HG02973 (cell line): ENCODE measurements around the gene ZNF684.
"Not testable (repeated sequence)": the region's sequence is repeated elsewhere in the genome, so short reads cannot be mapped to it uniquely, and the experiment has no call there.

Experiments
- ATAC-seq: cut with Tn5 transposase; IDR thresholded peaks from one replicate; pipeline ENCODE4 v1.9.1; 2021; ENCODE audit warnings: moderate library complexity; ENCODE audit not compliant: unreplicated experiment

Gene ZNF684

DNA sequence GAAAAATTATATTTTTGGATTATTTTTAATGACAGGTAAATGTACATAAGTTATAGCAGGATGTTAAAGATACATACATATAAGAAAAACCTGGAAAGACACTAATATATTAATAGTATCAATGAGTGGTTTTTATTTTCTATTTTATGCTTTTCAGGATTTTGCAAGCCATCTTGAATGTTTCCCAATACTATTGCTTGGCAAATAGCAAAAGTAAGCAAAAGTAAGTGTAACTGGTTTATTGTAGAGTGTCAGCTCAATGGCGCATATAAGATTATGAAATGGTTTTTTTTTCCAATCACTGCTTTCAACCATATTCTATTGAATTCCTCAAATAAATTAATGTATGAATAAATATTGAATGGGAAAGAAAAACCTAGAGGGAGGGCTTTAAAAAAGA is 36.4 kb downstream of the ZNF684 start:
- no peak for ATAC-seq

DNA sequence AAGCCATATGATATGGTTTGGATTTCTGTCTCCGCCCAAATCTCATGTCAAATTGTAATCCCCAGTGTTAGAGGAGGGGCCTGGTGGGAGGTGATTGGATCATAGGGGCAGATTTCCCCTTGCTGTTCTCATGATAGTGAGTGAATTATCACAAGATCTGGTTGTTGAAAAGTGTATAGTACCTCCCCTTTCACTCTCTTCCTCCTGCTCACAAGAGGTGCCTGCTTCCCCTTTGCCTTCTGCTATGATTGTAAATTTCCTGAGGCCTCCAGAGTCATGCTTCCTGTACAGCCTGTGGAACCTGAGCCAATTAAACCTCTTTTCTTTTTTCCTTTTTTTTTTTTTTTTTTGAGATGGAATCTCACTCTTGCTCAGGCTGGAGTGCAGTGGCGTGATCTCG is 43.4 kb downstream of the ZNF684 start:
- not testable (repeated sequence) for ATAC-seq

DNA sequence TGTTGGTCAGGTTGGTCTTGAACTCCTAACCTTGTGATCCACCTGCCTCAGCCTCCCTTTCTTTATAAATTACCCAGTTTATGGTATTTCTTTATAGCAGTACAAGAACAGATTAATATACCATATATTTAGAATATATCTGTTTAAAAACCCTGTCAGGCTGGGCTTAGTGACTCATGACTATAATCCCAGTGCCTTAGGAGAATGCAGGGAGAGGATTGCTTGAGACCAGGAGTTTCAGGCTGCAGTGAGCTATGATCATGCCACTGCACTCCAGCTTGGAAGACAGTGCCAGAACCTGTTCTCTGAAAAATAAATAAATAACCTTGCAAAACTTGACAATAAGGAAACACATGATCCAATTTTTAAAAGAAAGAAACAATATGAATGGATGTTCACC is 43.9 kb downstream of the ZNF684 start:
- no peak for ATAC-seq

DNA sequence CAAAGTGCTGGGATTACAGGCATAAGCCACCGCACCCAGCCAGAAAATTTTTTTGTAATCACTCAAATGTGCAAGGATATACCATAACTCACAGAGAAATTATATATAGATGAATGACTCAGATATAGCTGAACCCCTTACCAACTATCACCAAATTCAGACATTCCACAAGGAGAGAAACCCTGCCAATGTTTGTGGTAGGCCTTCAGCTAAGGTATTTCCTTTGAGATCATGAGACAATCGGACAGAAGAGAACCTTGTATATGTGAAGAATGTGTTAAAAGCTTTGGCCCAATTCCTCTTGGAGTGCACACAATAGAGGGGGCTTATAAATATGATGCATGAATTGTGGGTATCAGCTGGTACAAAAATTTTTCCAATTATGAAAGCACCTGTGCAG is 50.7 kb downstream of the ZNF684 start:
- ATAC-seq: no peak

DNA sequence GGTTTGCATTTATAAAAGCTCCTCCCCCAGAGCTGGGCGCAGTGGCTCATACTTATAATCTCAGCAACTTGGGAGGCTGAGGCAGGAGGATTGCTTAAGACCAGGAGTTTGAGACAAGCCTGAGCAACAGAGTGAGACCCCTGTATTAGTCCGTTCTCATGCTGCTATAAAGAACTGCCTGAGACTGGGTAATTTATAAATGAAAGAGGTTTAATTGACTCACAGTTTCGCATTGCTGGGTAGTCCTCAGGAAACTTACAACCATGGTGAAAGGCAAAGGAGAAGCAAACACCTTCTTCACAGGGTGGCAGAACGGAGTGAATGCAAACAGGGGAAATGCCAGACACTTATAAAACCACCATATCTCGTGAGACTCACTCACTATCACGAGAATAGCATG is 52.5 kb downstream of the ZNF684 start:
- ATAC-seq: no peak

DNA sequence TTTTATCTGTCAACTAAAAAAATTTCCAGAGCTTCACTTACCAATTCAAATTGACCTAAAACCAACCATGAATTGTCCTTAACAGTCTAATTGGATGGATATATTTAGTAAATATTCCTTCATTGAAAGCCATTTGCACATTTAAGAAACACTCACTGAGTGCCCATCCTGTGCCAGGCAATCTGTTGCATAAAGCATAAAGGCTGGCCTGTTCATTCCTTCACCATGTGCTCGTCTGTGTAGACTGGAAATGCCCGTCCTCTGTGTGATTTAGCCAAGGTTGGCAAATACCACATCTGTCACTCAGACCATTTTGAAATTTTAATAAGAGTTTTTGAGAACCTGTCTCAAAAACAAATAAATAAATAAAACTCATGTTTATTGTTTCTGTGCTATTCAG is 57.1 kb downstream of the ZNF684 start:
- no peak for ATAC-seq

DNA sequence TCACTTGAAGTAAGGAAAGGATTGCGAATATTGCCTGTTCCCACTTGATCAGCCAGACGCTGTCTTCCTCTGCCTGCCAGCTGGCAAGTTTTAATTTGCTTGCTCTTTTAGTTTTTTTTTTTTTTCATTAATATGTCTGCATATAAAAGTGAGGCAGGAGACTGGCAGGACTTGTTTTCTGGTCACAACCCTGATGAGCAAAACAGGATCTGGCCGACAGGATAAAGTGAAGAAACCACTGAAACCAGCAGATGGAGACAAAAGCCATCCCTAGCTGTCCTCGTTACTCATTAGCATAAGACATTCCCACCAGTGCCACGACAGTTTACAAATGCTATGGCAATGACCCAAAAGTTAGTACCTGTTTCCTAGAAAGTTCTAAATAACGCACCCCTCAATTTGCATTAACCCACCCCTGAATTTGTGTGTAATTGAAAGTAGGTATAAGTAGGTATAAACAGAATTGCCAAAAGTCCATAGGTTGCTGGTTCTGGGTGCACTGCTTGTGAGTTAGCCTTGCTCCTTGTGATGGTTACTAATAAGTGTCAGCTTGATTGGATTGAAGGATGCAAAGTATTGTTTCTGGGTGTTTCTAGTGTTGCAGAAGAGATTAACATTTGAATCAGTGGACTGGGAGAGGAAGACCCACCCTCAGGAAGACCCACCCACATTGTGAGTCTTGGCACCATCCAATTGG is 60.8 kb downstream of the ZNF684 start:
- ATAC-seq: no peak

DNA sequence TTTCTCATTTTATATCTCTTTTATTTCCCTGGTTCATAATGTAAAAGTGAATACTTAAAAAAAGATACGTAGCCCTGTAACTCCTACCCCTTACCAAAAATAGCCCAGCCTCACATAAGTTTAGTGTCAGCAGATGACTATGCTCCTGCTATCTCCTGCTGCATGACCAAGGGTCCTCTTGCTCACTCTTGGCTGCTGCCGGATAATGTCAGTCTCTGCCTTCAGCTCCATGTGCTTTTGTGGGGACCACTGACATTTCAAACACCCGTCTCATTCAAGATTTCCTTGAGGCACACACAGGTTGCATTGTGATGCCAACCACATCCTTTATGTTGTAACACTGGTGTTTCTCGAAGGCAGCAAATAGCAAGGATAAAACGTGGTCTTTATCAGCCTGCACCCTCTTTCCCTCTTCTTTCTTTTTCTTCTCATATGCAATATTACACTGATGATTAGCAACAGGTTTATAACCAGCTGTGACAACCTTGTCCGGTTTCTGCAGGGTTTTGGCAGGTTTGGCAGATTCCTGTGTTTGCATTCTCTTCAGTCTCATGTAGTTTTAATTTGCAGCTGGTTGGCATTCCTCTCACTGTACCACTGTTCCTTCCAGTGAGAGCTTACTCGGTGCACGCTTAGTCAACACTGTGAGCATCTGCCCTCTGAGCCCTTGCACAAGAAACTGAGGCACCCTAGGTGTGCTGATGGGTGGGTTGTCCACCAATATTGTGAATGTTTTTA is 62.2 kb downstream of the ZNF684 start:
- no peak for ATAC-seq

DNA sequence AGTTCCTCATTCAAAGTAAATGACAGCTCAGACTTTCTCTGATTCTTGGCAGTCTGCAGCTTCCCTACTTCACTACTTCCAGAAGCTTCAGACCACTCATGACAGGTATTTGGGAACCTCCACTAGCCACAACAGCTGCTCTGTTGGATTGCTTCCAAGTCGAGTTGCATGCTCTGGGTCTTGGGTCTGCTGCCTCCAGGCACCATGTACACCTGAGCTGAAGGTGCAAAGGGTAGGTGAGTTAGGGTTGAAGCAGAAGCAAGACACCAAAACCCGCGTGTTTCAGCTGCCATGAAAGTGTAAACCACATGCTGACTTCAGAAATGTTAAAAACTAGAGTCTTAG is 62.7 kb downstream of the ZNF684 start:
- ATAC-seq: no peak

DNA sequence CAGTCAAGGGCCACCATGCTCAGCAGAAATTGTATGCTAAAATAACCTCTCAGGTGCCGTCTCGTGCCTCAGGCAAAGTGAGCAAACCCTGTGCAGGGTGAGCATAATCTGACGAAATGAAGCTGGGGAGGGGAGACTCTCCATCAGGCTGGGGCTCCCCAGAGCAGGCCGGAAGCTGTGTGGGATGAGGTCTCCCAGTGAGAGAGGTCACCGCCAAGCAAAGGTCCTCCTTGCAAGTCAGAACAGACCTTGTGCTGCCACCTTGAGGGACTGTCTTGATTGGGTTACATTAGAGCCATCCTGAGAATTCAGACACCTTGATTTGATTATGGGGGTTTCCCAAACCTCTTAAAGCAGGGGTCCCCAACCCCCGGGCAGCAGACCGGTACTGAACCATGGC is 64.2 kb downstream of the ZNF684 start:
- no peak for ATAC-seq
